ENCODE results near the gene SNAP23. TPM values are rescaled to one million over a fixed set of nuclear protein-coding genes. Genes with fewer than 3 reads are reported as not detected.

SNAP23 gene
- total RNA-seq: 66.0 to 85.6 TPM (median 74.0 TPM) in 3 replicates
- long read RNA-seq, transcript SNAP23-201 (8 exons, 2,687 nt): major isoform, 173 of 213 reads
- long read RNA-seq, partial matches to known transcripts: 3 of 213 reads
- long read RNA-seq, other reads (novel, unspliced or antisense): 30 of 213 reads

GRCh38 chr15:42495361-42496212, at the start of gene SNAP23:
TSS of gene SNAP23 (plus strand) at chr15:42495634. CDS start at chr15:42511847, 16,213 bp downstream.
- TF ChIP-seq CTCF (IDR thresholded peaks at IDR 0.05): no peak
- Mint-ChIP-seq H3K27ac (ENCODE audit: unreplicated experiment) (peak within 1 kb of the TSS; percentile 97), H3K4me3 (ENCODE audit: unreplicated experiment) (peak within 1 kb of the TSS; percentile 95), H3K27me3 (ENCODE audit: low read depth) (no peaks in the 10 kb centered on the region), H3K4me1 (ENCODE audit: low read depth) (peaks cover 70% of the 10 kb centered on the region), H3K9me3 (ENCODE audit: low read depth) (no peaks in the 10 kb centered on the region), H3K36me3 (ENCODE audit: low read depth) (no peaks in the 10 kb centered on the region)
- DNase-seq (ENCODE audit: low spot score): peak; percentile 98

- Mint-ChIP-seq H3K27ac (ENCODE audit: unreplicated experiment) (peak overlapping the region; percentile 32), H3K27me3 (ENCODE audit: low read depth) (no peaks in the 10 kb centered on the region), H3K36me3 (ENCODE audit: low read depth) (peaks cover 43% of the 10 kb centered on the region), H3K4me3 (ENCODE audit: unreplicated experiment) (no peak overlapping the region), H3K9me3 (ENCODE audit: low read depth) (no peaks in the 10 kb centered on the region), H3K4me1 (ENCODE audit: low read depth) (peaks cover 15% of the 10 kb centered on the region)
- TF ChIP-seq CTCF (IDR thresholded peaks at IDR 0.05): no peak
- no peak for DNase-seq (ENCODE audit: low spot score)
These were observed 47.8 kb upstream of the SNAP23 start for GRCh38 chr15:42447599-42447998.

- TF ChIP-seq CTCF (IDR thresholded peaks at IDR 0.05): no peak
- Mint-ChIP-seq H3K9me3 (ENCODE audit: low read depth) (no peaks in the 10 kb centered on the region), H3K27me3 (ENCODE audit: low read depth) (no peaks in the 10 kb centered on the region), H3K4me3 (ENCODE audit: unreplicated experiment) (no peak overlapping the region), H3K36me3 (ENCODE audit: low read depth) (peaks cover 43% of the 10 kb centered on the region), H3K4me1 (ENCODE audit: low read depth) (peaks cover 15% of the 10 kb centered on the region), H3K27ac (ENCODE audit: unreplicated experiment) (no peak overlapping the region)
- no peak for DNase-seq (ENCODE audit: low spot score)
These were observed 47.2 kb upstream of the SNAP23 start for GRCh38 chr15:42448281-42448680.

DNA sequence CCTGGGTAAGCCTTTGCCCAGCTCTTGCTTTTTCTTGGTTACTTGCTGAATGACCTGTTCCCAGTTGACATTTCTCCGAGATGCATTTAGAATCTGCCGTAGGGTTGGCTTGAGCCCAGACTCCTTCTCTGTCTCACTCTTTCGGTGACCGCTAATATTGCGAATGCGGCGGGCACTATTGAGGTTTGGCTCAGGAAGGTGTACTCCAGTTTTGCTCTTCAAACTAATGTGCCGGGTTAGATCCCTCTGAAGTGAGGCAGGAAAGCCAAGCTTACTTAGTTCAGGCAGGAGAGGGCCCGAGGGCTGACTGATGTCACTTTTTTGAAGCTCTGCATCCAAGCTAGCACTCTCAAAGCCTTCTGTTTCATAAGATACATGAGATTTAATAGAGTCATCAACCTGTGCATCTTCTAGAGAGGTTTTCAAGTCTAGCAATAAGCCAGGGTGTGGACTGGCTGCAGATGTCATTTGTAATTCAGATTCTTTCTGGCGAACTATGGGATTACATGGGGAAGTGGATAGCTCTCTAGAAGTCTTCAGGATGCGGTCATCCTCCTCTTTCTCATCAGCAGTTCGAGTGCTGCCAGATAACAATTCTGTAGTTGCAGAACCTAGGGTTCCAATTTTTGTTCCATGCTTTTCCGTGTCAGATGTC, 45.5 kb upstream of the SNAP23 start:
- Mint-ChIP-seq H3K9me3 (ENCODE audit: low read depth) (no peaks in the 10 kb centered on the region), H3K4me1 (ENCODE audit: low read depth) (peaks cover 22% of the 10 kb centered on the region), H3K27ac (ENCODE audit: unreplicated experiment) (no peak overlapping the region), H3K36me3 (ENCODE audit: low read depth) (peaks cover 42% of the 10 kb centered on the region), H3K27me3 (ENCODE audit: low read depth) (no peaks in the 10 kb centered on the region), H3K4me3 (ENCODE audit: unreplicated experiment) (no peak overlapping the region)
- no peak for TF ChIP-seq CTCF (IDR thresholded peaks at IDR 0.05)
- DNase-seq (ENCODE audit: low spot score): no peak

GRCh38 chr15:42450425-42450790, 45.0 kb upstream of the SNAP23 start:
- Mint-ChIP-seq H3K9me3 (ENCODE audit: low read depth) (no peaks in the 10 kb centered on the region), H3K27me3 (ENCODE audit: low read depth) (no peaks in the 10 kb centered on the region), H3K4me1 (ENCODE audit: low read depth) (peaks cover 18% of the 10 kb centered on the region), H3K36me3 (ENCODE audit: low read depth) (peaks cover 37% of the 10 kb centered on the region), H3K4me3 (ENCODE audit: unreplicated experiment) (no peak overlapping the region), H3K27ac (ENCODE audit: unreplicated experiment) (no peak overlapping the region)
- TF ChIP-seq CTCF (IDR thresholded peaks at IDR 0.05): no peak
- DNase-seq (ENCODE audit: low spot score): no peak
